H1 (cell line): ENCODE measurements around the gene PTPRF. TPM values are rescaled to one million over a fixed set of nuclear protein-coding genes. Genes with fewer than 3 reads are reported as not detected.

Experiments used
- CHD7 ChIP-seq: fragments of 300-600 bp; sonication (generic); IDR thresholded peaks from 2 replicates; pipeline ENCODE4 v1.7.1; 2012; ENCODE audit warnings: low read length, moderate library complexity, mild to moderate bottlenecking, inconsistent platforms; ENCODE audit not compliant: insufficient replicate concordance
- SP2 ChIP-seq: IDR thresholded peaks from 2 replicates; pipeline ENCODE4 v1.6.1; 2012; ENCODE audit warnings: mild to moderate bottlenecking, low read length, inconsistent platforms
- TAF1 ChIP-seq: IDR thresholded peaks from 2 replicates; pipeline ENCODE4 v1.6.1; 2011; ENCODE audit warnings: mild to moderate bottlenecking, low read depth, low read length
- TAF7 ChIP-seq: optimal IDR thresholded peaks from 2 replicates; pipeline ENCODE3; 2011; ENCODE audit warnings: low read depth, mild to moderate bottlenecking, inconsistent platforms, low read length, moderate library complexity, borderline replicate concordance
- polyA plus RNA-seq, 7 experiments: library from polyadenylated mRNA; depleted of rRNA in 3 of 7; stranded (reverse) in 5 of 7; unstranded in 2 of 7; fragments of >200 nt in 5 of 7; fragments of 200-250 nt in 2 of 7; gene quantifications; 1 replicate in 5 of 7; 2 replicates in 1 of 7; 4 replicates in 1 of 7; pipeline versions ENCODE4 v1.2.1 to v1.2.3, GENCODE V29; 2011 to 2013; ENCODE audit warnings: missing spikeins in 2 of 7, mixed read lengths in 2 of 7
- total RNA-seq: library from RNA; stranded (reverse); fragmentation: NEBNext Ultra II Directional; extraction: Animal tissue kit (Norgen Biotek cat#: 25700); gene quantifications from 2 replicates; pipeline ENCODE4 v1.2.1, GENCODE V29; 2021

PTPRF gene
- total and polyA plus RNA-seq, 2 of the 8 experiments (the other 6 are each of a cell fraction or from before 2014, with no cell fraction given) = 136 to 231 TPM

- TF ChIP-seq TAF1 (no peak), TAF7 (no peak), SP2 (no peak), CHD7 (no peak)
These were observed 61.5 kb downstream of the PTPRF start (continued) for GRCh38 chr1:43592051-43592665.
